Measurements from ENCODE around the gene SLC50A1.

DNA sequence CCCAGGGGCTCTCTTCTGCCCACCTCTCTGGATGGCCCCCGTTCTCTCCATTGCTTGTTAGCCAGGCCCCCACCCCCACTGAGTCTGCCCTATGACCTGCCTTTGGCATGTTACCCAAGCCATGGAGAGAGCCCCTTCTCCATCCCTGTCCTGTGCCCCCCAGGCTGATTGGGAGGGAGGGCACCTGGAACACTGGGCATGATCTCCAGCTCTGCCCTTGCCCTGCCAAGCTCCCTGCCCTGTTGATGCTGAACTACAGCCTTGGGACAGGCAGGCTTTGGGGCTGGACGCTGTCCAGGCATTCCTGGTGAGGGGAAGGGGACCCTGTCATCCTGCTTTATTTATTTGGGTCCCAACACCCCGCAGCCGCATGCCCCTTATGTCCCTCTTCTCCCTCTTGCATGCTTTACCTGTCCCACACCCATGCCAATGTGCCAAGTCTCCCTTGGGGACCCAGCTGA, 48.7 kb downstream of the SLC50A1 start:
- TF ChIP-seq, protein P1, sequence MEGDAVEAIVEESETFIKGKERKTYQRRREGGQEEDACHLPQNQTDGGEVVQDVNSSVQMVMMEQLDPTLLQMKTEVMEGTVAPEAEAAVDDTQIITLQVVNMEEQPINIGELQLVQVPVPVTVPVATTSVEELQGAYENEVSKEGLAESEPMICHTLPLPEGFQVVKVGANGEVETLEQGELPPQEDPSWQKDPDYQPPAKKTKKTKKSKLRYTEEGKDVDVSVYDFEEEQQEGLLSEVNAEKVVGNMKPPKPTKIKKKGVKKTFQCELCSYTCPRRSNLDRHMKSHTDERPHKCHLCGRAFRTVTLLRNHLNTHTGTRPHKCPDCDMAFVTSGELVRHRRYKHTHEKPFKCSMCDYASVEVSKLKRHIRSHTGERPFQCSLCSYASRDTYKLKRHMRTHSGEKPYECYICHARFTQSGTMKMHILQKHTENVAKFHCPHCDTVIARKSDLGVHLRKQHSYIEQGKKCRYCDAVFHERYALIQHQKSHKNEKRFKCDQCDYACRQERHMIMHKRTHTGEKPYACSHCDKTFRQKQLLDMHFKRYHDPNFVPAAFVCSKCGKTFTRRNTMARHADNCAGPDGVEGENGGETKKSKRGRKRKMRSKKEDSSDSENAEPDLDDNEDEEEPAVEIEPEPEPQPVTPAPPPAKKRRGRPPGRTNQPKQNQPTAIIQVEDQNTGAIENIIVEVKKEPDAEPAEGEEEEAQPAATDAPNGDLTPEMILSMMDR (conservative IDR thresholded peaks at IDR 0.05 in 1 of 2, IDR thresholded peaks at IDR 0.05 in 1 of 2; ENCODE audit: low read depth in 1 of 2, low read length in 2 of 2) = no peak
- TF ChIP-seq EZH2 (IDR thresholded peaks at IDR 0.05; ENCODE audit: low read length, missing control alignments) = no peak
